Colonic mucosa (tissue), 2 donors: ENCODE results near the gene C4orf17. TPM values are rescaled to one million over a fixed set of nuclear protein-coding genes. Genes with fewer than 3 reads are reported as not detected.

Experiments
- total RNA-seq, 2 donors: library from RNA; stranded (reverse); fragmentation: NEBNext Ultra II Directional in 1 of 2; extraction: Animal tissue kit (Norgen Biotek cat#: 25700) in 1 of 2; gene quantifications; one replicate each; pipeline ENCODE4 v1.2.1, GENCODE V29; 2021
- donor health status: DM: no; HTN: no; CAD: no.
- donor health status: DM: no; HTN: no; CAD: no.

The C4orf17 gene
- total RNA-seq, 2 donors from 2014 or later = not detected

Other genes with a start within 250 kb of the C4orf17 start
- gene ADH1A, start 220.0 kb upstream of the C4orf17 start, total RNA-seq = under 1 TPM; 0.16 to 0.17 TPM
- 10 to 100 TPM; 46.1 to 62.3 TPM for gene ADH1B, start 189.6 kb upstream of the C4orf17 start, total RNA-seq
- gene ADH1C, start 158.3 kb upstream of the C4orf17 start, total RNA-seq = 100 to 1,000 TPM; 140 to 240 TPM
- gene ADH7, start 75.7 kb upstream of the C4orf17 start, total RNA-seq = not detected
- 10 to 100 TPM in 1 of 2 donors, 1 to 10 TPM in 1; 6.8 to 10.6 TPM for gene TRMT10A, start 53.0 kb downstream of the C4orf17 start, total RNA-seq
- 1 to 10 TPM in 1 of 2 donors, under 1 TPM in 1; 0.69 to 1.3 TPM for gene MTTP, start 63.8 kb downstream of the C4orf17 start, total RNA-seq
- under 1 TPM in 1 of 2 donors, not detected in 1; 0.27 TPM for gene C4orf54, start 146.8 kb downstream of the C4orf17 start, total RNA-seq